GM12873 (cell line): Measurements from ENCODE around the gene DOCK1.

Experiments used
- TF ChIP-seq, protein P1 (sequence below): IDR thresholded peaks from 2 replicates; pipeline ENCODE4 v1.5.1; 2012; ENCODE audit warnings: low read depth, mild to moderate bottlenecking, moderate library complexity, low read length, control low read depth; ENCODE audit not compliant: insufficient read depth; ENCODE audit errors: missing control alignments

DOCK1 gene

GRCh38 chr10:126977216-126977615 is 72.0 kb downstream of the DOCK1 start:
- TF ChIP-seq, protein P1, sequence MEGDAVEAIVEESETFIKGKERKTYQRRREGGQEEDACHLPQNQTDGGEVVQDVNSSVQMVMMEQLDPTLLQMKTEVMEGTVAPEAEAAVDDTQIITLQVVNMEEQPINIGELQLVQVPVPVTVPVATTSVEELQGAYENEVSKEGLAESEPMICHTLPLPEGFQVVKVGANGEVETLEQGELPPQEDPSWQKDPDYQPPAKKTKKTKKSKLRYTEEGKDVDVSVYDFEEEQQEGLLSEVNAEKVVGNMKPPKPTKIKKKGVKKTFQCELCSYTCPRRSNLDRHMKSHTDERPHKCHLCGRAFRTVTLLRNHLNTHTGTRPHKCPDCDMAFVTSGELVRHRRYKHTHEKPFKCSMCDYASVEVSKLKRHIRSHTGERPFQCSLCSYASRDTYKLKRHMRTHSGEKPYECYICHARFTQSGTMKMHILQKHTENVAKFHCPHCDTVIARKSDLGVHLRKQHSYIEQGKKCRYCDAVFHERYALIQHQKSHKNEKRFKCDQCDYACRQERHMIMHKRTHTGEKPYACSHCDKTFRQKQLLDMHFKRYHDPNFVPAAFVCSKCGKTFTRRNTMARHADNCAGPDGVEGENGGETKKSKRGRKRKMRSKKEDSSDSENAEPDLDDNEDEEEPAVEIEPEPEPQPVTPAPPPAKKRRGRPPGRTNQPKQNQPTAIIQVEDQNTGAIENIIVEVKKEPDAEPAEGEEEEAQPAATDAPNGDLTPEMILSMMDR = no peak

DNA sequence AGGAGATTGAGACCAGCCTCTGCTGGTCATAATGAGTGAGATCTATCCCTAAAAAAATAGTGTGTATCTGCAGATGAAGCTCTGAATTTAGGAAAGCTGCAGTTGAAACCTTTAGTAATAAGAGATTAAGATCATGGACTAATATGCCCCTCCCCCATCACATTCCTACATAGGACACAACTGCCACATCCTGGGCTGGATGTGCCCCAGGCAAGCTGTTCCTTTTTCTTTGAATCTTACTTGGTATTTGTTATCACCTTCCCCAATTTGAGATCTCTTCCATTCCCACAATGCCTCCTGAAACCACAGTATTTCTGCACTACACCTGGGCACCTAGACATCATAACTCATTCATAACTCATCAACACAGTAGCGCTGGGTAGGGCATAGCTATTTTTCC is 74.1 kb downstream of the DOCK1 start:
- TF ChIP-seq, protein P1 = no peak

GRCh38 chr10:126993208-126993607 is 88.0 kb downstream of the DOCK1 start:
- TF ChIP-seq, protein P1 = no peak

DNA sequence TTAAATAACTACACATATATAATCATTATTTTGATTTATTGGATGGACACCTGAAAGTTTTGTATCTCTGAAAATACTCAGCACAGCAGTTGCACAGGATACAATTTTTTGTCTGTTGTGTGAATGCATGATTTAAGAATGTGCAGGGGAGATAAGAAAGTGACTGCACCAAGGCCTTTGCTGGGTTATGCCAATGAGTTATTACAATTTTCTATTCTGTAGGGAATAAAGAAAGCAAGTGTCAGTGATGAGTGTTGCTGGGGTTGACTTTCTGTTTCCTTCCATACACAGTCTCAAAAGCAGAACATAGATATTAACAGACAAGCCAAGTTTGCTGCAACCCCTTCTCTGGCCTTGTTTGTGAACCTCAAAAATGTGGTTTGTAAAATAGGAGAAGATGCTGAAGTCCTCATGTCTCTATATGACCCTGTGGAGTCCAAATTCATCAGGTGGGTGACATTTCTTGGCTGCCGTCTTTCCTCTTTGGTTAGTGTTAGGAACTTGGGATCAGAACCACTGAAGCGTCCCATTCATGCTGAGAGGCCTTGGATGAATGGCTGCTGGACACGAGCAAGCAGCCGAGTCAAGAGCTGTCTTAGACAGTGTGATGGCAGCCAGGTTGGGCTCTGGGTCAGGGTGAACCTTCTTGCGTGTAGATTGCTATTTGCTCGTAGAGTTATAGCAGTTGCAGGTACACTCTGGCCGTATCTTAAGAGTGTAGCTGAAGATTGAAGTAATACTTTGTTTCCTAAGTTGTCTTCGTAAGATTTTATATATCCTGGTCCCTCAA is 92.8 kb downstream of the DOCK1 start:
- TF ChIP-seq, protein P1 = no peak

DNA sequence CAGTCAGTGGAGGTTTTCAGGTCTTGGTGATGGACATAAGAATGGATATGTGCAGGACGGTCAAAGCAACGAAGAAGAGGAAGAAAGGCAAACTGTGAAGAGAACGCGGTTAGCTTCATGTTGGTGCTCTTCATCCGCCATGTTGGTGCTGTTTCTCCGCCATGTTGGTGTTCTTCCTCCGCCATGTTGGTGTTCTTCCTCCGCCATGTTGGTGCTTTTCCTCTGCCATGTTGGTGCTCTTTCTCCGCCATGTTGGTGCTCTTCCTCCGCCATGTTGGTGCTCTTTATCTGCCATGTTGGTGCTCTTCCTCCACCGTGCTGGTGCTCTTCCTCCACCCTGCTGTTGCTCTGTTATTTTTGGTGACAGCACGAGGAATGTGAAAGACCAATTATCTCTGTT is 95.4 kb downstream of the DOCK1 start:
- TF ChIP-seq, protein P1 = no peak

- TF ChIP-seq, protein P1 = no peak
Measured at GRCh38 chr10:127003032-127003685, 97.9 kb downstream of the DOCK1 start.

DNA sequence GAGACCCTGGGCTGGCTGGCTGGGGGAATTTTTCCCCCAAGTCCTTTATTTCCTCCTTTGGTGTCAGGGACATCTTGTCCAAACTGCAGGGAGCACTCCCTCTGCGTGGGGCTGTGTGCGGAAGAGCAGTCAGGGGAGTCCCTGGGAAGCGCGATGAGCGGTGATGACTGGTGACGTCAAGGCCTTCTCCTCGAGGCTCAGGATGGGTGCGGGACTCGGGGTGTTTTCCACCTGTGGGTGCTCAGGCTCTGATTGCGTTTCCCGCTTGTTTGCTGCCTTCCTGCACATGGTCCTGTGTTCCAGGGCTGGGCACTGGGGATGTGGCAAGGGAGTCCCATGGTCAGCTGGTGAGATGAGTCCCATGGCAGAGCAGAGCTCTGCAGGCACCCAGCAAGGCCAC is 101.2 kb downstream of the DOCK1 start:
- TF ChIP-seq, protein P1 = no peak
